Tibial artery (tissue), 4 donors: ENCODE results near the gene DYRK1A.

Experiments used
- DNase-seq, 2 donors: peaks; one replicate each; pipeline ENCODE4 v3.0.0-alpha.2; 2019
- H3K27ac ChIP-seq, 2 donors: fragments of 200-600 bp; sonication (generic) in 1 of 2; 1 replicate in 1 of 2; 2 replicates in 1 of 2; pipeline ENCODE4 v1.5.1; 2018 to 2019; ENCODE audit warnings: mild to moderate bottlenecking in 1 of 2
- H3K27me3 ChIP-seq, 2 donors: fragments of 200-600 bp; sonication (generic) in 1 of 2; one replicate each; pipeline versions ENCODE4 v1.5.1 to v1.6.0; 2016 to 2019
- H3K36me3 ChIP-seq, 3 donors: fragments of 200-600 bp; sonication (generic) in 2 of 3; one replicate each; pipeline ENCODE4 v1.5.1; 2016 to 2019; ENCODE audit warnings: mild to moderate bottlenecking in 2 of 3
- H3K4me1 ChIP-seq, 4 donors: fragments of 200-600 bp; sonication (generic) in 2 of 4; 1 replicate in 3 of 4; 2 replicates in 1 of 4; pipeline ENCODE4 v1.5.1; 2016 to 2019
- H3K4me3 ChIP-seq, 2 donors: fragments of 200-600 bp; sonication (generic) in 1 of 2; 1 replicate in 1 of 2; 2 replicates in 1 of 2; pipeline ENCODE4 v1.5.1; 2018 to 2019; ENCODE audit warnings: mild to moderate bottlenecking in 2 of 2
- H3K9me3 ChIP-seq, 3 donors: fragments of 200-600 bp; sonication (generic) in 1 of 3; one replicate each; pipeline ENCODE4 v1.5.1; 2016 to 2019
- CTCF ChIP-seq, 2 experiments: fragments of 200-600 bp in 1 of 2; fragments of 450-650 bp in 1 of 2; IDR thresholded peaks; one replicate each; pipeline ENCODE4 v1.5.1; 2017 to 2019; ENCODE audit warnings: antibody characterized with exemption in 2 of 2, mild to moderate bottlenecking in 1 of 2, moderate library complexity in 1 of 2
- intact Hi-C: fragments of 100-400 bp; cut with DNase I; formaldehyde crosslinking; loops from one replicate; pipeline ENCODE4 v1.15.0; 2023; ENCODE audit warnings: low total_unique reads

DYRK1A gene

DNA sequence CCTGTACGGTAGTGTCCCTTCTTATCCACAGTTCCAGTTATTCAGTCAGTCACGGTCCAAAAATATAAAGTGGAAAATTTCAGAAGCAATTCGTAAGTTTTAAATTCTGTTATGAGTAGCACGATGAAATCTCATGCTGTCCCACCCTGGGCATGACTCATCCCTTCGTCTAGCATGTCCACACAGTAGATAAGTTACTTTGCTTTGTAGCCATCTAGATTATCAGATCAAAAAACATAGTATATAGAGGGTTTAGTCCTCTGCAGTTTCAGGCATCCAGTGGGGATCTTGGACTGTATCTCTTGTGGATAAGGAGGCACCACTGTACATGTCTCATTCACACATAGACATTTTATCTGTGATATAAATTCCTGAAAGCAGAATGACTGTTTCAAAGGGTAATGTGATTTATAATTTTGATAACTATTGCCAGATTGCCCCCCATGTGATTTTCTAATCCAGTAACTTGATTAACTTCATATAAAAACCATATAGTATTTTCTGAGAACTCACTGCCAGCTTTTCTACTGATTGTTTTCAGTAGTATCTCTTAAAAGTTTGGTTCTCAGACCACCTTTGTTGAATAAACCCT, 143.3 kb downstream of the DYRK1A start:
- no peak overlapping the region for H3K4me3 ChIP-seq
- H3K9me3 ChIP-seq, result no peaks in the 10 kb centered on the region
- peaks cover 76 to 90% (median 86%) of the 10 kb centered on the region in 3 donors for H3K36me3 ChIP-seq
- no peak overlapping the region for H3K27ac ChIP-seq
- TF ChIP-seq CTCF (IDR thresholded peaks at IDR 0.05), result no peak
- no peak for DNase-seq
- intact Hi-C loops, result no loop called here
- no peaks in the 10 kb centered on the region for H3K4me1 ChIP-seq
- H3K27me3 ChIP-seq, result no peaks in the 10 kb centered on the region

- no peak for TF ChIP-seq CTCF (IDR thresholded peaks at IDR 0.05)
- no peak for DNase-seq
- Histone ChIP-seq H3K27me3 (no peaks in the 10 kb centered on the region), H3K4me3 (no peak overlapping the region), H3K27ac (no peak overlapping the region), H3K9me3 (no peaks in the 10 kb centered on the region), H3K4me1 (no peaks in the 10 kb centered on the region), H3K36me3 (peaks cover 58 to 77% (median 71%) of the 10 kb centered on the region in 3 donors)
- intact Hi-C loops, result no loop called here
These were observed 145.3 kb downstream of the DYRK1A start for GRCh38 chr21:37511848-37512247.

DNA sequence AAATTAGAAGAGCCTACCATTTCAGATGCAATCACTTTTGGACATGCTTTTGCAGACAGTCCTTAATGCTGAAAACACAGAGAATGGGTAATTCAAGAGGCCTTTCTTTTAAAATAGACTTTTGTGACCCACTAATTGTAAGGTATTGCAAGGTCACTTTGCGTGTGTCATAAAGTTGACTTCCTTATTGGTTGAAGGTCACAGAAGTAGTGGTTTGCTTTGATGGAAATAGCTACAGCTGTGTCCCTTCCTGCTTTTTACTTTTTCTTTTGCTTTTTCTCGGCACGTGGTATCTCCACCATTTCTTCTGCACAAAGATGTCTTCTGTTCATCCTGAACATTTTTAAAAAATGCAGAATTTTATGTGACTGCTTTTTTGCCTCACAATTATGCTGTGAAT, 146.8 kb downstream of the DYRK1A start:
- TF ChIP-seq CTCF (IDR thresholded peaks at IDR 0.05), result no peak
- DNase-seq, result no peak
- Histone ChIP-seq H3K27me3 (no peaks in the 10 kb centered on the region), H3K9me3 (no peaks in the 10 kb centered on the region), H3K4me1 (no peaks in the 10 kb centered on the region), H3K27ac (no peak overlapping the region), H3K4me3 (no peak overlapping the region), H3K36me3 (peaks cover 43 to 75% (median 71%) of the 10 kb centered on the region in 3 donors)
- intact Hi-C loops, result no loop called here

GRCh38 chr21:37514038-37514667, 147.6 kb downstream of the DYRK1A start:
- Histone ChIP-seq H3K4me3 (no peak overlapping the region), H3K27ac (no peak overlapping the region), H3K27me3 (no peaks in the 10 kb centered on the region), H3K36me3 (peaks cover 36 to 70% (median 64%) of the 10 kb centered on the region in 3 donors), H3K4me1 (no peaks in the 10 kb centered on the region), H3K9me3 (no peaks in the 10 kb centered on the region)
- DNase-seq, result no peak
- no peak for TF ChIP-seq CTCF (IDR thresholded peaks at IDR 0.05)
- intact Hi-C loops, result no loop called here

- no peaks in the 10 kb centered on the region for H3K4me1 ChIP-seq
- H3K27ac ChIP-seq, result no peak overlapping the region
- H3K27me3 ChIP-seq, result no peaks in the 10 kb centered on the region
- TF ChIP-seq CTCF (IDR thresholded peaks at IDR 0.05), result no peak
- H3K9me3 ChIP-seq, result no peaks in the 10 kb centered on the region
- H3K4me3 ChIP-seq, result no peak overlapping the region
- DNase-seq, result no peak
- intact Hi-C loops, result no loop called here
- peaks cover 25 to 44% (median 39%) of the 10 kb centered on the region in 3 donors for H3K36me3 ChIP-seq
These were observed 150.4 kb downstream of the DYRK1A start for GRCh38 chr21:37516998-37517397.
